GM19452 (cell line): ENCODE data around the gene URB1.
"Not testable (repeated sequence)": the region's sequence is repeated elsewhere in the genome, so short reads cannot be mapped to it uniquely, and the experiment has no call there.

Experiments used
- ATAC-seq: cut with Tn5 transposase; IDR thresholded peaks from one replicate; pipeline ENCODE4 v1.9.1; 2021; ENCODE audit not compliant: unreplicated experiment

URB1 gene

DNA sequence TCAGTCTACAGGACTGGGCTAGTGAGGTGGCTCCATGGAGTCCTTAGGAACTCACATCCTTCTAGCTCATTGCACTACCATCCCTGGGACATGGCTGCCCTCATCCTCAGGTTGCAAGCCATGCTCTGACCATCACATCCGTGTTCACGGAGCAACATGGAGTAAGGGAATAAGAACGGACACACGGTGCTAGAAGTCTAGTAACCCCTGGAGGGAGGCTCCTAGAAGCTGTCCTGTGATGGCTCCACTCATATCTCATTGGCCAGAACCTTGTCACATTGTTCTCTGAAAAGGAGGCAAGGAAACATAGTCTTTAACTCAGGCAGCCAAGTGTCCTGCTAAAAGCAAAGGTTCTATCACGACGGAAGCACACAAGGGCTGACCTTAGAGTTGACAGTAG is 90.3 kb downstream of the URB1 start:
- ATAC-seq: no peak

DNA sequence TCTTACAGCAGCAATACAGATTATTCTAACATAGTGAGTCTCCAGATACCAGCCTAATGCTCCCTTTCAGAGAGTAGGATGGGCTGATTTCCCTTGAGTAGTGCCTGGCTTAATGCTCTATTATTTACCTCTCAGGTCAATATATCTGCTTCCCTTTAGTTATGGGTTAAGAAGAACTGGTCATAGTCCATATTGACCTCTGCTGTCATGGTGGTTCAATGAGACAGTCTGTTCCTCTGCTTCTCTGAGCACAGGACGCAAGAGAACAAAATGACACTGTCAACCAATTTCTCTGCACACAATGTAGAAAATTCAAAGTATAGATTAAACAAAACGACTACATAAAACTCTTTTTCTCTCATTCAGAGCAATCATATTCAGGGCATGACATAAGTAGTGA is 91.2 kb downstream of the URB1 start:
- ATAC-seq: no peak

DNA sequence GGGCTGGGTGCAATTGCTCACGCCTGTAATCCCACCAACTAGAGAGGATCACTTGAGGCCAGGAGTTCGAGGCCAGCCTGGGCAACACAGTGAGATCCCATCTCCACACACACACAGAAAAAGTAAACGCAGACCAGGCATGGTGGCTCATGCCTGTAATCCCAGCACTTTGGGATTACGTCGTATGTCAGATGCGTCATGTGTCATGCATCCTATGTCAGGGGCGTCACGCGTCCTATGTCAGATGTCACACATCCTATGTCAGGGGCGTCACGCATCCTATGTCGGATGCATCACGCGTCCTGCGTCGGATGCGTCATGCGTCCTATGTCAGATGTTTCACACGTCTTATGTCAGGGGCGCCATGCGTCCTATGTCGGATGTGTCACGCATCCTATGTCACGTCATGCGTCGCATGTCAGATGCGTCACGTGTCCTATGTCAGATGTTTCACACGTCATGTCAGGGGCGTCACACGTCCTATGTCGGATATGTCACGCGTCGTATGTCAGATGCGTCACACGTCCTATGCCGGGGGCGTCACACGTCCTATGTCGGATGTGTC is 92.6 kb downstream of the URB1 start:
- no peak for ATAC-seq

DNA sequence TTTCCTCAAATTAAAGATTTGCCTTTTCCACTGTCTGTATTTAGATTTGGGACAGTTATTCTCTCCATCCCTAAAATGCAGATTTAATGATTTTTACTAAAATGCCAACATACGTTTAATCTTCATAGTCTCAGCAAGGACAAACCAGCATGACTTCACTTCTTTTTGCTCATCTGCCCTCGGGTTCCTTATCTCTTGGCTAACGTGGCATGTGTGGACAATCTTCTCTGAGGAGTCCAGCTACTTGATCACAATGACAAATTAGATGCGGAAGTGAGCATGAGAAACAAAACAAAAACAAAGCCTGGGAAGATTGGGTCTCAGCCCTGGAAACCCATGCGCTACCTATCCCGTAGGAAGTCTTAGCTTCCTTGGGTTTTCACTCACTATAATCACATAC is 93.1 kb downstream of the URB1 start:
- no peak for ATAC-seq

DNA sequence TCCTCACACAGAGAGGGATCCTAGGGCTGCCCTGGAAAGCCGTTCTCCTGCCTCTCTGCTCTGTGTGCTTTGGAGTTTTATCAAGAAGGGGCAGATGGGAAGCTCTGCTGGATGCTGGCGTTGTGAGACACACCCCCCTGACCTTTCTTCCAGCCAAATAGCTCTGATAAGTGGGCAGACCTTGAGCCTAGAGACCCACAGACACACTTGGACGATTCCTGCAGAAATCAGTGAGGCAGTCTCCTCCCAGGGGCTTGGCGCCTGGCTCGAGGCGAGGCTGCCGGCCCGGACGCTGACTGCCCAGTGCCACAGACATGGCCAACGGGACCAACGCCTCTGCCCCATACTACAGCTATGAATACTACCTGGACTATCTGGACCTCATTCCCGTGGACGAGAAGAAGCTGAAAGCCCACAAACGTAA is 94.1 kb downstream of the URB1 start, which contains the start of gene MRAP:
Gene MRAP, plus strand, starts transcription at position 198 of the 424 bp plus-strand sequence. Its CDS starts 117 bp downstream, at position 315.
- no peak for ATAC-seq

DNA sequence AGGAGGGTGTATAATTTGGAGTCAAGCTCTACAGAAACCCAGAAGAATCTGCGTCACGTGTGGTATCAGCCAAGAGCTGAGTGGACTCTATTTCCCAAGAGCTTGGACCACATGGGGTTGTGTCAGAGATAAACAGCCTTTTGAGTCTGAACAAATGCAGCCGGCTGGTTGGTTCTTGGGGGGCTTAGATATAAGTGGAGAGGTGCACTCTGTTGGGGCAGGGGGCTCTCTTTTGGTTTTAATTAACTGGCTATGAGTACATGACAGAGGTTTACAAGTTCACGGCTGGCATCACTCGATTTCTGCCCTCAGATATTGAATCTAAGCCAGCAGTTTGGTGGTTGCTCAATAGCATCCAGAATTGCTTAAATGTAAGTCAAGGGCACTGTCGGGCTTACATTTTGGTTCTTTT is 94.7 kb downstream of the URB1 start:
- ATAC-seq: no peak

DNA sequence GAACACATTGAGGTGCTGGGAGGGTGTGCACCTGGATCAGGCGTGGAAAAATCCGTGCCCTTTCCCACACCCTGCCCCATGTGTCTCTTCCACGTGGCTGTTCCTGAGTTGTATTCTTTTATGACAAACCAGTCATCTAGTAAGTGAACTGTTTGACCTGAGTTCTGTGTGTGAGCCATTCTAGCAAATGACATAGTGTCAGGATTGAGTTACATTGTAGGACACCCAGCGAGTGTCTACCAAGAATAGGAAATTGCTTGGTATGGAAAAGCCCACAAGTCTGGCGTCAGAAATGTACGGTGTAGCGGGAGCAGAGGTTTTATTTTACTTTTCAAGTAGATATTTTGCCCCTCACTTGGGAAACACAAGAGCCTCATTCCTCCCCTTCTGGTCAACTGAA is 95.4 kb downstream of the URB1 start:
- no peak for ATAC-seq

DNA sequence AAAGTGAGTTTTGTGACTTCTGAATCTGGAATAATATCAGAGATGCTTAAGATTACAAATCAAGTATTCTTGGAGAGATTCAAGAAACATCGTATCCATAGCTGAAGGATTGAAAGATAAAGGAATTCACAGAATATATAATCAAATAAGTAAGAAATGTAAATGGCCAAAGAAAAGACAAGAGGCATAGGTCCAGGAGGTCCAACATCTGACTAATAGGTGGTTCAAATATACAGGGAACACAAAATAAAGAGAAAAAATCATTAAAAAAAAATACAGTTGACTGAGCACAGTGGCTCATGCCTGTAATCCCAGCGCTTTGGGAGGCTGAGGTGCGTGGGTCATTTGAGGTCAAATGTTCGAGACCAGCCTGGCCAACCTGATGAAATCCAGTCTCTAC is 107.3 kb downstream of the URB1 start:
- ATAC-seq: no peak

DNA sequence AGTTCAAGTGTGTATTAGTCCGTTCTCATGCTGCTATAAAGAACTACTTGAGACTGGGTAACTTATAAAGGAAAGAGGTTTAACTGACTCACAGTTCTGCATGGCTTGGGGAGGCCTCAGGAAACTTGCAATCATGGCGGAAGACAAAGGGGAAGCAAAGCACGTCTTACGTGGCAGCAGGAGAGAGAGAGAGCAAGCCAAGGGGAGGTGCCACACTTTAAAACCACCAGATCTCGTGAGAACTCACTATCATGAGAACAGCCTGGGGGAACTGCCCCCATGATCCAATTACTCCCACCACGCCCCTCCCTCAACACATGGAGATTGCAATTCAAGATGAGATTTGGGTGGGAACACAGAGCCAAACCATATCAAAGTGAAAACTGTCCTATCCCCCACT is 109.8 kb downstream of the URB1 start:
- no peak for ATAC-seq

DNA sequence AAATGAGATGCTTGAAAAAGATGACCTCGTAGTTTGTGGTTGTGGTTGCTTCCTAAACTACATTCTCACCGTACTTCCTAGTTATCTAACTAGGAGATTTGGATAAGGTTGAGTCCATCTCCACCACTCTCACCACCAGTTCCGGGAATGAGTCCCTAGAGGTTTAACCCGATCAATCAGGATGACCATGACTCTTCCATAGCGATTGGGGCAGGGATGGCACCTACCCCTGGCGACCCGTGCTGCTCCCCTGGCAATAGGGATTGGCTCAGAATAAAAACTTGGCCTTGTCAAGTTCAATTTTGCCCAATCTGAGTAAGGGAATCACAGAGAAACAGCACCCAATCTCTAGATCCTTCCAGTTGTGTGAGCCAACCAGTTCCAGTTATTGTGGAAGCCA is 111.3 kb downstream of the URB1 start:
- no peak for ATAC-seq

DNA sequence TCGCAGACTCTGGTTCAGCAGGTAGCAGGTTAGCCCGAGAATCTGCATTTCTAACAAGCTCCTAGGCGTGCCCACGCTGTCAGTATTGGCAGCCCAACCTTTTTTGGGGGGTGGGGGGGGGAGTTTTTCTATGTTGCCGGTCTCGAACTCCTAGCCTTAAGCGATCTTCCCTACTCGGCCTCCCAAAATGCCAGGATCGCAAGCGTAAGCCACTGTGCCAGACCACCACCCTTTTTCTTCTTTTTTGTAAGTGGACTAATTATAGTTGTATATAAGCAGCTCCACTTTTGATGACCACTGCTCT is 113.5 kb downstream of the URB1 start:
- ATAC-seq: peak; percentile 33

DNA sequence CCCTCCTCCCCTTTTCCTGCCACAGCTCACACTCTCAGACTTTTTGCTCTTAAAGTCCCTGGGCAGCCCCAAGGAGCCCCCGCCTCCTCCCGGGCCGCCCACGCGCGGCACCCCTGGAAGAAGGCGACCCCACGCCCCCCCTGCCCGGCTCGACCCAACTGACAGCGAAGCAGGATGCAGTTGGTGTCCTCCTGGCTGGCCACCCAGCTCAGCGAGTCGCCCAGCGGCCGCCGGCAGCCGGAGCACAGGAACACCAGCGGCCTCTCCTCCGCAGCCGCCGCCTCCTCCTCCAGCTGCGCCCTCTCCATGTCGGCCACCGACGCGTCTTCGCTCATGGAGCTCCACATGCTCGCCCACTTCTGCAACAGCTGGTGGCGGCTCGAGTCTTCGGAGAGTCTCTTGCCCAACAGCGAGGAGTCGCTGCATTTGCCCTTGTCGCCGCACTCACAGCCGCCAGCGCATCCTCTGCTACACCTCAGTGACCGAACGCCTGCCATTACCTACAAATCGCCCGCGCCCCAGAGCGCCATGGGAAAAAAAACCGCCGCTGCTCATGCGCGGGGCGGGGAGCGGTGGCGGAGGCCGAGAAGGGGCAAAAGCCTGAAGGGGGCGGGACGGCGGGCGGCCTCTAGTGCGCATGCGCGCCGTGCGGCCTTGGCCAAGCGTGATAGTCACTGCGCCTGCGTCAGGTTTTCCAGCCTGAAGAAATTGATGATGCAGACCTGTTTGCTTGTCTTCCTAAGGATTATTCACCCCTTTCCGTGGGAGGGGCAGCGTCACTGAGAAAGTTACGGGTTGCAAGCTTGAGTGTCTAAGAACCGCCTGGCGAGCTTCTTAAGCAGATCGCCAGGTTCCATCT is 114.1 kb downstream of the URB1 start, which contains the start of gene MIS18A:
Gene MIS18A, minus strand, starts transcription at position 532 of the 859 bp plus-strand sequence. Its CDS starts 35 bp downstream, at position 497.
- peak; percentile 97 for ATAC-seq

DNA sequence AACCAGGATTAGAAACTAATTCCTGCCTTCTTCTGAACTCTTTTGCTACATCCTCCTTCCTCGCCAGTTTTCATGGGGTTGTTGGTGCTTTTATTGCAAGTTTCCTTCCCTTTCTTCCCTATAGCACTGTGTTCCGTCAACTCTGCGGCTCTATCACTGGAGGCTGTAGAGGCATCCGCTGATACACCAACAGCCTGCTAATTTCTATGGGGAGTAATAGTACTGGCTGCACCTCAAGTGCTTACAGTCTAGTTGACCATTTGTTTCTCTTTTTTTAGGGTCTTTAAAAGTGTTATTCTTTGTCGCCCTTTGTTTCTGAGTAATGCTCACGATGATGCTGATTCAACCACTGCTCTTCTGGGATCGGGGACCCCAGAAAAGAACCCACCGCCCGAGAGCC is 114.7 kb downstream of the URB1 start:
- ATAC-seq: no peak

DNA sequence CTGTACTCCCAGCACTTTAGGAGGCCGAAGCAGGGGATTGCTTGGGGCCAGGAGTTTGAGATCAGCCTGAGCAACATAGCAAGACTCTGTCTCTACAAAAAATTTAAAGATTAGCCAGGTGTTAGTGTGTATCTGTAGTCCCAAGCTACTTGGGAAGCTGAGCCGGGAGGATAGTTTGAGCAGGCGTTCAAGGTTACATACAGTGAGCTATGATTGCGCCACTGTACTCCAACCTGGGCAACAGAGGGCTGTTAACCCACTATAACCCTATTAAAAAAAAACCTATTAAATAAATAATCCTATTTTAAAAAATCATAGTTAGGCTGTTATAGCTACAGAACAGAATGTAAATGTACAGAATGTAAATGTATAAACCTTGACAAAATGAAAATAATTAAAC is 116.1 kb downstream of the URB1 start:
- no peak for ATAC-seq

DNA sequence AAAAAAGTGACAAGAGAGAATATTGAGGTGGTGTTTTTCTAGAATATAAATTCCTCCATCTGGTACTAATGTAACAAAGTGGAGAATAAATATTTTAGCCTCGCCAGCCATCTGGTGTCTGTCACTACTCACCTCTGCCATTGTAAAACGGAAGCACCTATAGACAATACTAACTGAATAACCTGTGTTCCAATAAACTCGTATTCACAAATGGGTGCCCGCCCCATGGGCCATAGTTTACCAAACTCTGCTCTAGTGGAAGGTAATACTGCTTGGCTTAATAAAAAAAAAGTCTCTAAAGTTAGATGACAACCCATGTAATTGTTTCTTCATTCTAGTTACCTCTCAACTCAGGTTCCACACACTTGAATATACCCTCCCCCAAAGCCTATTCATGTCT is 122.1 kb downstream of the URB1 start:
- ATAC-seq: no peak

DNA sequence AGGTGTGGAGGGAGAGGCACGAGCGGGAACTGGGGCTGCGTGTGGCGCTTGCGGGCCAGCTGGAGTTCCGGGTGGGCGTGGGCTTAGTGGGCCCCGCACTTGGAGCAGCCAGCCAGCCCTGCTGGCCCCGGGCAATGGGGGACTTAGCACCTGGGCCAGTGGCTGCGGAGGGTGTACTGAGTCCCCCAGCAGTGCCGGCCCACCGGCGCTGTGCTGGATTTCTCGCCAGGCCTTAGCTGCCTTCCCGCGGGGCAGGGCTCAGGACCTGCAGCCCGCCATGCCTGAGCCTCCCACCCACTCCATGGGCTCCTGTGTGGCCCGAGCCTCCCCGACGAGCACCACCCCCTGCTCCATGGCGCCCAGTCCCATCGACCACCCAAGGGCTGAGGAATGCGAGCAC is 127.5 kb downstream of the URB1 start:
- not testable (repeated sequence) for ATAC-seq

DNA sequence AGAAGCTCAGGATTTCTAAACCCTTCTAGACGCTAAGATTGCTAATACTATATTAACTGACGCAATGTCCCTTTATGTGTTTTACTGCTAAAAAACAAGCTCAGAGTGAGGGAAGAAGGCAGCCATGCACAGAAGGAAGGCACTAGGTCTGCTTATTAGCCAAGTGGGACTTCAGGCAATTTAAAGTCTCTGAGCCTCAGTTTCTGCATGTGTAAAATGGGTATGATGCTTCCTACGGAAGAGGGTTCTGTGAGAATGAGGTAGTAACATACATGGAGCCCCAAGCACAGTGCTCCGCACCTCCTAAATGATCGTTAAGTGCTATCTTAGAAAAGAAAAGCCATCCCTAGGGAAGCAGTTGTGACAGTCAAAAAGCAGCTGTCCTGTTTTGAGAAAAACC is 130.9 kb downstream of the URB1 start:
- no peak for ATAC-seq
